AG20443 (cell line): ENCODE data around the gene PPM1F.

Source experiments
- DNase-seq: peaks from one replicate; pipeline ENCODE4 v3.0.0; 2012; ENCODE audit warnings: low spot score, mixed read lengths

The PPM1F gene

GRCh38 chr22:21975854-21976345 lies 23.3 kb upstream of the PPM1F start:
- no peak for DNase-seq

GRCh38 chr22:21975273-21975672 lies 22.6 kb upstream of the PPM1F start:
- DNase-seq, result no peak

- no peak for DNase-seq
These were observed 21.5 kb upstream of the PPM1F start for GRCh38 chr22:21974058-21974649.

GRCh38 chr22:21972806-21973205 lies 20.2 kb upstream of the PPM1F start:
- DNase-seq, result no peak

- DNase-seq, result peak; percentile 88
These were observed 19.7 kb upstream of the PPM1F start for GRCh38 chr22:21972293-21972779.

- DNase-seq, result no peak
These were observed 19.2 kb upstream of the PPM1F start for GRCh38 chr22:21971858-21972275.

GRCh38 chr22:21970800-21971617 lies 18.4 kb upstream of the PPM1F start:
- no peak for DNase-seq

- DNase-seq, result no peak
These were observed 17.6 kb upstream of the PPM1F start for GRCh38 chr22:21970037-21970799.

GRCh38 chr22:21968452-21969129 lies 15.9 kb upstream of the PPM1F start:
- DNase-seq, result no peak

- no peak for DNase-seq
These were observed 15.1 kb upstream of the PPM1F start for GRCh38 chr22:21967693-21968271.

GRCh38 chr22:21966643-21967516 lies 14.2 kb upstream of the PPM1F start:
- DNase-seq, result no peak

- no peak for DNase-seq
These were observed 13.2 kb upstream of the PPM1F start for GRCh38 chr22:21965762-21966288.

GRCh38 chr22:21964918-21965484 lies 12.4 kb upstream of the PPM1F start:
- no peak for DNase-seq

- no peak for DNase-seq
These were observed 11.6 kb upstream of the PPM1F start for GRCh38 chr22:21964234-21964633.

GRCh38 chr22:21963790-21964211 lies 11.2 kb upstream of the PPM1F start:
- DNase-seq, result no peak

- DNase-seq, result no peak
These were observed 10.6 kb upstream of the PPM1F start for GRCh38 chr22:21963286-21963685.

- no peak for DNase-seq
These were observed 10.0 kb upstream of the PPM1F start for GRCh38 chr22:21962655-21962949.

GRCh38 chr22:21961886-21962654 lies 9.4 kb upstream of the PPM1F start:
- peak; percentile 63 for DNase-seq

- no peak for DNase-seq
These were observed 8.6 kb upstream of the PPM1F start for GRCh38 chr22:21961127-21961867.
